ENCODE results near the gene NOS3. TPM values are rescaled to one million over a fixed set of nuclear protein-coding genes. Genes with fewer than 3 reads are reported as not detected.
A peak's percentile ranks its signal among the peaks of the same experiment; 100 is the strongest.

Gene NOS3
- total and polyA plus RNA-seq, 9 of the 15 experiments (the other 6 are each of a cell fraction or from before 2014, with no cell fraction given): 1.1 to 121 (median 23.6) TPM

GRCh38 chr7:151008511-151009323 lies 17.9 kb downstream of the NOS3 start (continued):
- no peak for TF ChIP-seq NCOA1 (IDR thresholded peaks at IDR 0.05; ENCODE audit: low read depth)
- TF ChIP-seq, protein P1, sequence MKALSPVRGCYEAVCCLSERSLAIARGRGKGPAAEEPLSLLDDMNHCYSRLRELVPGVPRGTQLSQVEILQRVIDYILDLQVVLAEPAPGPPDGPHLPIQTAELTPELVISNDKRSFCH (CRISPR knock-in tag; IDR thresholded peaks at IDR 0.05): no peak
- TF ChIP-seq, protein P1 (tag; IDR thresholded peaks at IDR 0.05): peak; percentile 95
- TF ChIP-seq JUNB (CRISPR knock-in tag; conservative IDR thresholded peaks at IDR 0.05): no peak
- TF ChIP-seq, protein P2, sequence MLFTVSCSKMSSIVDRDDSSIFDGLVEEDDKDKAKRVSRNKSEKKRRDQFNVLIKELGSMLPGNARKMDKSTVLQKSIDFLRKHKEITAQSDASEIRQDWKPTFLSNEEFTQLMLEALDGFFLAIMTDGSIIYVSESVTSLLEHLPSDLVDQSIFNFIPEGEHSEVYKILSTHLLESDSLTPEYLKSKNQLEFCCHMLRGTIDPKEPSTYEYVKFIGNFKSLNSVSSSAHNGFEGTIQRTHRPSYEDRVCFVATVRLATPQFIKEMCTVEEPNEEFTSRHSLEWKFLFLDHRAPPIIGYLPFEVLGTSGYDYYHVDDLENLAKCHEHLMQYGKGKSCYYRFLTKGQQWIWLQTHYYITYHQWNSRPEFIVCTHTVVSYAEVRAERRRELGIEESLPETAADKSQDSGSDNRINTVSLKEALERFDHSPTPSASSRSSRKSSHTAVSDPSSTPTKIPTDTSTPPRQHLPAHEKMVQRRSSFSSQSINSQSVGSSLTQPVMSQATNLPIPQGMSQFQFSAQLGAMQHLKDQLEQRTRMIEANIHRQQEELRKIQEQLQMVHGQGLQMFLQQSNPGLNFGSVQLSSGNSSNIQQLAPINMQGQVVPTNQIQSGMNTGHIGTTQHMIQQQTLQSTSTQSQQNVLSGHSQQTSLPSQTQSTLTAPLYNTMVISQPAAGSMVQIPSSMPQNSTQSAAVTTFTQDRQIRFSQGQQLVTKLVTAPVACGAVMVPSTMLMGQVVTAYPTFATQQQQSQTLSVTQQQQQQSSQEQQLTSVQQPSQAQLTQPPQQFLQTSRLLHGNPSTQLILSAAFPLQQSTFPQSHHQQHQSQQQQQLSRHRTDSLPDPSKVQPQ (CRISPR knock-in tag; IDR thresholded peaks at IDR 0.05; ENCODE audit: borderline replicate concordance): 0 out of 2 replicates have a peak, but pooled peaks have one; percentile 65
- TF ChIP-seq ZNF212 (CRISPR knock-in tag; IDR thresholded peaks at IDR 0.05): no peak
- TF ChIP-seq, protein P3, sequence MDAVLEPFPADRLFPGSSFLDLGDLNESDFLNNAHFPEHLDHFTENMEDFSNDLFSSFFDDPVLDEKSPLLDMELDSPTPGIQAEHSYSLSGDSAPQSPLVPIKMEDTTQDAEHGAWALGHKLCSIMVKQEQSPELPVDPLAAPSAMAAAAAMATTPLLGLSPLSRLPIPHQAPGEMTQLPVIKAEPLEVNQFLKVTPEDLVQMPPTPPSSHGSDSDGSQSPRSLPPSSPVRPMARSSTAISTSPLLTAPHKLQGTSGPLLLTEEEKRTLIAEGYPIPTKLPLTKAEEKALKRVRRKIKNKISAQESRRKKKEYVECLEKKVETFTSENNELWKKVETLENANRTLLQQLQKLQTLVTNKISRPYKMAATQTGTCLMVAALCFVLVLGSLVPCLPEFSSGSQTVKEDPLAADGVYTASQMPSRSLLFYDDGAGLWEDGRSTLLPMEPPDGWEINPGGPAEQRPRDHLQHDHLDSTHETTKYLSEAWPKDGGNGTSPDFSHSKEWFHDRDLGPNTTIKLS (IDR thresholded peaks at IDR 0.05; ENCODE audit: borderline replicate concordance, low read depth): peak; percentile 84
- TF ChIP-seq IFI16 (CRISPR knock-in tag; IDR thresholded peaks at IDR 0.05): 0 out of 2 replicates have a peak, but pooled peaks have one; percentile 60
- TF ChIP-seq, protein P4, sequence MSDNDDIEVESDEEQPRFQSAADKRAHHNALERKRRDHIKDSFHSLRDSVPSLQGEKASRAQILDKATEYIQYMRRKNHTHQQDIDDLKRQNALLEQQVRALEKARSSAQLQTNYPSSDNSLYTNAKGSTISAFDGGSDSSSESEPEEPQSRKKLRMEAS (CRISPR knock-in tag; IDR thresholded peaks at IDR 0.05): peak; percentile 80
- peak; percentile 68; the same call in 1 of the 2 replicates for TF ChIP-seq ARID1B (IDR thresholded peaks at IDR 0.05)
- TF ChIP-seq JUND (IDR thresholded peaks at IDR 0.05; ENCODE audit: borderline replicate concordance, low read depth, low read length): peak; percentile 83
- no peak; the same call in 2 of the 3 replicates for TF ChIP-seq JUND (tag; IDR thresholded peaks at IDR 0.05; ENCODE audit: borderline replicate concordance, low read depth, low read length)
- TF ChIP-seq RBM17 (IDR thresholded peaks at IDR 0.05; ENCODE audit: borderline replicate concordance, low read depth, low read length): no peak
- no peak for TF ChIP-seq HSF4 (CRISPR knock-in tag; IDR thresholded peaks at IDR 0.05; ENCODE audit: borderline replicate concordance)
- peak; percentile 95; the same call in 1 of the 2 replicates for TF ChIP-seq PTBP1 (IDR thresholded peaks at IDR 0.05; ENCODE audit: low read depth, low read length)
- TF ChIP-seq ZNF133 (CRISPR knock-in tag; IDR thresholded peaks at IDR 0.05): no peak
- no peak for TF ChIP-seq STAT5B (CRISPR knock-in tag; IDR thresholded peaks at IDR 0.05)
- no peak for TF ChIP-seq KAT8 (IDR thresholded peaks at IDR 0.05; ENCODE audit: low read depth)
- TF ChIP-seq ZBTB26 (CRISPR knock-in tag; IDR thresholded peaks at IDR 0.05): 0 out of 2 replicates have a peak, but pooled peaks have one; percentile 55
- TF ChIP-seq, protein P5, sequence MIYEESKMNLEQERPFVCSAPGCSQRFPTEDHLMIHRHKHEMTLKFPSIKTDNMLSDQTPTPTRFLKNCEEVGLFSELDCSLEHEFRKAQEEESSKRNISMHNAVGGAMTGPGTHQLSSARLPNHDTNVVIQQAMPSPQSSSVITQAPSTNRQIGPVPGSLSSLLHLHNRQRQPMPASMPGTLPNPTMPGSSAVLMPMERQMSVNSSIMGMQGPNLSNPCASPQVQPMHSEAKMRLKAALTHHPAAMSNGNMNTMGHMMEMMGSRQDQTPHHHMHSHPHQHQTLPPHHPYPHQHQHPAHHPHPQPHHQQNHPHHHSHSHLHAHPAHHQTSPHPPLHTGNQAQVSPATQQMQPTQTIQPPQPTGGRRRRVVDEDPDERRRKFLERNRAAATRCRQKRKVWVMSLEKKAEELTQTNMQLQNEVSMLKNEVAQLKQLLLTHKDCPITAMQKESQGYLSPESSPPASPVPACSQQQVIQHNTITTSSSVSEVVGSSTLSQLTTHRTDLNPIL (CRISPR knock-in tag; IDR thresholded peaks at IDR 0.05): no peak
- TF ChIP-seq ZNF134 (CRISPR knock-in tag; conservative IDR thresholded peaks at IDR 0.05): peak; percentile 73

Measured in K562 (cell line).